Activated T-cell treated with anti-CD3 and anti-CD28 coated beads for 24 hours (primary cell): ENCODE data around the gene SMIM14.
"Not testable (repeated sequence)": the region's sequence is repeated elsewhere in the genome, so short reads cannot be mapped to it uniquely, and the experiment has no call there.

Source experiments
- DNase-seq: peaks from one replicate; pipeline ENCODE4 v3.0.0-alpha.2; 2020; ENCODE audit warnings: low read depth

The SMIM14 gene

GRCh38 chr4:39638354-39639239 lies at the start of gene SMIM14:
SMIM14 (minus strand) TSS chr4:39638865; CDS start chr4:39605145, 33,720 bp downstream.
- peak; percentile 87 for DNase-seq

- DNase-seq, result no peak
Measured at GRCh38 chr4:39687014-39687413, 48.3 kb upstream of the SMIM14 start.

GRCh38 chr4:39685990-39686389 lies 47.3 kb upstream of the SMIM14 start:
- DNase-seq, result no peak

GRCh38 chr4:39682138-39682537 lies 43.5 kb upstream of the SMIM14 start:
- no peak for DNase-seq

DNA sequence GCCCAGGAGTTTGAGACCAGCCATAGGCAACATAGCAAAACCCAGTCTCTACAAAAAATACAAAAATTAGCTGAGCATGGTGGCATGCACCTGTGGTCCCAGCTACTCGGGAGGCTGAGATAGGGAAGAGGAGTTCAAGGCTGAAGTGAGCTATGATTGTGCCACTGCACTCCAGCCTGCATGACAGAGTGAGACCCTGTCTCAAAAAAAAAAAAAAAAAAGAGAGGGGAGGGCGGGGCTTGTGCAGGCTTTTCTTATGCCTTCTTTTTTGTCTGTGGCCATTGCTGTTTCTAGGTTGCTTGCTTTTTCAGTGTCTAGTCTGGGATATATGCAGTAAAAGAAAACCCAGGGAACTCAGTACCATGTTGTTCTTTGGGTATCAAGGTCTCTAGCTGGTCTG lies 42.3 kb upstream of the SMIM14 start:
- not testable (repeated sequence) for DNase-seq

- DNase-seq, result not testable (repeated sequence)
Measured at GRCh38 chr4:39675681-39676080, 37.0 kb upstream of the SMIM14 start.

DNA sequence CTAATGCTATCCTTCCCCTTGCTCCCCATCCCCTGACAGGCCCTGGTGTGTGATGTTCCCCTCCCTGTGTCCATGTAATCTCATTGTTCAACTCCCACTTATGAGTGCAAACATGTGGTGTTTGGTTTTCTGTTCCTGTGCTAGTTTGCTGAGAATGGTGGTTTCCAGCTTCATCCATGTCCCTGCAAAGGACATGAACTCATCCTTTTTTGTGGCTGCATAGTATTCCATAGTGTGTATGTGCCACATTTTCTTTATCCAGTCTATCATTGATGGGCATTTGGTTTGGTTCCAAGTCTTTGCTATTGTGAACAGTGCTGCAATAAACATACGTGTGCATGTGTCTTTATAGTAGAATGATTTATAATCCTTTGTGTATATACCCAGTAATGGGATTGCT lies 31.6 kb upstream of the SMIM14 start:
- not testable (repeated sequence) for DNase-seq

DNA sequence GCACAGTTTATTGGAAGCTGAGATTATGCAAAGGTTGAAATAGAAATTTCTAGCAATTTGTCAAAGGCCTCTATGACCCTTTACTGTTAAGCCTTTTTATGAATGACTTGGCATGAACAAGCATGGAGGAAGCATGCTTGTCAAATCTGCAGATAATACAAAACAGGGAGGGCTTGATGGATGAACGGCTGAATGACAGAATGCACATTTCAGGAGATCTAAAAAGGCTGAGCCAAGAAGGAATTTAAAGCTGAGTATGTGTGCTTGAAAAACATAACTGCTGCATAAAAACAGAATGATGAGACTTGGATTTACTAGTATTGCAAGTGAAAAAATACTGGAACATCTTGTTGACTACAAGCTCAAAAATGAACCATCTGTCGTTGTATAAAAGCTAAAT lies 30.2 kb upstream of the SMIM14 start:
- DNase-seq, result no peak

GRCh38 chr4:39667706-39668105 lies 29.0 kb upstream of the SMIM14 start:
- no peak for DNase-seq

DNA sequence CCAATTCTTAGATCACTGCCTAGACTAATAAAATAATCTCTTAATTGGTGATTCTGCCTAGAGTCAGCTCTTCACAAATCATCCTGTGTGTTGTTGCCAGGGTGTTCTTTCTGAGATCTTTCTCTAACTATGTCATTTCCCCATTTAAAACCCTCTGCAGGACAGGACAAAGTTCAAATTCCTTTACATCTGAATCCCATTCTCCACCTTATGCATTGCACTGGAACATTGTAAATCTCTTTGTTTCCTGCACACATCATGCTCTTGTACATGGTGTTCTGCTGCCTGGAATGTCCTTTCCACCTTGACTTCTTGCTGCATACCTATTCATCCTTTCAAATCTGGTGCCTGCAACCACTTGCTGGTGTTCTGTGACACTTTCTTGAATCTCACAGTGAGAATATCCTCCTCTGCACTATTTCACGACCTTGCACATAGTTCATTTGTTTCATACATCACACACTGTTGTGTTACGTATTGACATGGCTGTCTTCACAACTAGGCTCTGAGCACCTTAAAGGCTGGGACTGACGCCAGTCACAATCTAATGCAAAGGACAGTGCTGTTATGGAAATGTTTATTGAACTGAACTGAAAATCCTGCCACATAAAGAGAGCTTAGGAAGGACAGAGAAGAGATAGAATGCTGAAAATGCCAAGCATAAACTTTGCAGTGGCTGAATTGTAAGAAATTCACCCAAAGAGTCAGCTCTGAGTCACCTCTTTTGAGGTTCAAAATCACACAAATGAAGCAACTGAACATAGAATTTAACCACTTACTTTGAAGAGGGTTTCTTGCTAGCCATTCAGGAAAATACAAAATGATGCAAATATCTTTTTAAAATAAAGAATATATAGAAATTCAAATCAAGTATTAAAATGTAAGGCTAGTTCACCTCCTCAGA lies 26.4 kb upstream of the SMIM14 start:
- DNase-seq, result no peak

GRCh38 chr4:39662683-39663082 lies 24.0 kb upstream of the SMIM14 start:
- no peak for DNase-seq

GRCh38 chr4:39660757-39661156 lies 22.1 kb upstream of the SMIM14 start:
- DNase-seq, result no peak

- DNase-seq, result no peak
Measured at GRCh38 chr4:39660045-39660444, 21.4 kb upstream of the SMIM14 start.

DNA sequence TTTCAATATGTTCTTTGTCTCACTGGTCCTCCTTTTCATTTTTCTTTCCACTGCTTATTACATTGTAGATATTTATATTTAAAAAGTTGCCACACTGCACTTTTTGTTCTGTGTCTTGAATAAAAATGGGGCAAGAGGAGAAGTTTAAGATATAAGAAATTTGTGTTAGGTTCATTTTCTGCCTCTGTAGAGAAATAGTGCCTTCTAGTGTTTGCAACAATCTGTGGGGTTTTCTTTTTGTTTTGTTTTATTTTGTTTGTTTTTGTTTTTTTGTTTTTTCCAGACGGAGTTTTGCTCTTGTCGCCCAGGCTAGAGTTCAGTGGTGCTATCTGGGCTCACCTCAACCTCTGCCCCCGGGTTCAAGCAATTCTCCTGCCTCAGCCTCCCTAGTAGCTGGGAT lies 20.1 kb upstream of the SMIM14 start:
- no peak for DNase-seq

DNA sequence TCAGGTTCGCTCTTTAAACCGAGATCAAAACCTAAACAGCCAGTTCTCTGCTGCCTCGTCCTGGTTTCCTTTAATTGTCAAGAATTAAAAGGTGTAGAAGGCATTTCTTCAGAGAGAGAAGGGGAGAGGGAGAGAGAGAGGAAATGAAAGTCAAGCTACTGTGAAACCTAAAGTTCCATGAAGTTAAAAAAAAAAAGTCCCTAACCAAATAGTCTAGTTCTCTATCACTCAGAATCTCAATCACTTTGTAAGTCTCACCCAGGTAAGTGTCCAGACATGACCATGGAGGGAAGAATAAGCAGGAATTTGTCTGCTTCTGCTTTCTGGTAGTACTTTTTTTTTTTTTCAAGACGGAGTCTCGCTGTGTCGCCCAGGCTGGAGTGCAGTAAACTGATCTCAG lies 18.8 kb upstream of the SMIM14 start:
- DNase-seq, result no peak

DNA sequence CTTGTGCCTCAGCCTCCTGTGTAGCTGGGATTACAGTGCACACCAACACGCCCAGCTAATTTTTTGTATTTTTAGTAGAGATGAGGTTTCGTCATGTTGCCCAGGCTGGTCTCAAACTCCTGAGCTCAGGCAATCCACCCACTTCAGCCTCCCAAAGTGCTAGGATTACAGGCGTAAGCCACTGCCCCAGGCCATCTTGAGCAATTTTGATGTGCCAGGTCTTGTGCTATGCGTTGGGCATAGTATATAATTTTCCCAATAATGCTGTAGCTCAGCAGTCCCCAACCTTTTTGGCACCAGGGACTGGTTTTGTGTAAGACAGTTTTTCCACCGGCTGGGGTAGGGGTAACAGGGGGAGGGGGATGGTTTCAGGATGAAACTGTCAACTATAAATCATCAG lies 18.0 kb upstream of the SMIM14 start:
- not testable (repeated sequence) for DNase-seq

- DNase-seq, result no peak
Measured at GRCh38 chr4:39655876-39656275, 17.2 kb upstream of the SMIM14 start.

DNA sequence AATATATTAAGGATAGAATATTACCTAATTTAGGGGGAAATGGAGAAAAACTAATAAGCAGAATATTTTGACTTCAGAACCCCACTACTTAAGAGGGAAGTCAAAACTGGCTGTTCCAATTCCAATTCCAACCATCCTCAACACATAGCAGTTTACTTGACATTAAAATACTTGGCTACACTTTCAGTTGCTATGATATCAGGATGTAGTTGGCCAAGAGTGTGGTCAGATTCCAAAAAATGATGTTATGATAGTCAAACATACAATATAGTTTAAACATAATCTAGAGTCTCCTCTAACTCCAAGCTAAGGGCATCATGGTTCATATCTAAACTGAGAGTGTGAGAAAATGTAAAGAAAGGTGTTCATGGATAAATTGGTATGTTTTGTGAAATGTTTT lies 16.5 kb upstream of the SMIM14 start:
- no peak for DNase-seq

DNA sequence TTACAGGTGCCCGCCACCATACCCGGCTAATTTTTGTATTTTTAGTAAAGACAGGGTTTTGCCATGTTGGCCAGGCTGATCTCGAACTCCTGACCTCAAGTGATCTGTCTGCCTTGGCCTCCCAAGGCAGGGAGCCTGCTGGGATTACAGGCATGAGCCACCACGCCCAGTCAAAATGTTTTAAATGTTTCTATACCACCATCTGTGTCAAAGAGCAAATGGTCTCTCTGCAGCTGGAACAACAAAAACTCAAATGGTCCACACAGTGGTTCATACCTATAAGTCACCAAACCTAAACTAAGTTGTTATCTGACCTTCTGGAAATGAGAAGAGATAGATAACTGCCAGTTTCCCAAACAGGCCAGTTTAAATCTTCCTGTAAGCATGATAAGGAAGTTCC lies 12.9 kb upstream of the SMIM14 start:
- DNase-seq, result not testable (repeated sequence)

DNA sequence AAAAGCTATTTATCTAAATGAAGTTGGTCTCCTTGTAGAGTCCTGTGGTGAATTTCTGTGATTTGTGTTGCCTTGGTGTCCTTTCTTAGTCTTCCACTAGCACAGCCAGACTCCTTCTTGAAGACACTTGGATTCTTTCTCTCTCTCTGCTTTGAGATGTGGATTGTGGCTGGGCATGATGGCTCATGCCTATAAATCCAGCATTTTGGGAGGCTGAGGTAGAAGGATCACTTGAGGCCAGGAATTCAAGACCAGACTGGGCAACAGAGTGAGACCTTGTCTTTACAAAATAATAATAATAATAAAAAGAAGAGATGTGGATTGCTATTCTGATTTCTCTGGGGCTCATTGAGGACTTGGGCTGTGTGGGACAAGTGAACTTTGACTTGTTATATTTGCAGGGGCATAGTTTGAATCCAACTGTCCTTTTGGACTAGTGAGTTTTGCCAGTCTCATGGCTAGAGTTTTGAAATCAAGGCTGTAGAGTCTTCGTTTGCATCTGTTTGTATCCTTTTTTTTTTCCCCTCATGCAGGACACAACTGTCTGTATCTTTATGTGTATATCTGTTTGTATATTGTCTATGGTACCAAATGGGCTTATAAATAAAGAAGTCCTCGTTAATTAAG lies 11.1 kb upstream of the SMIM14 start:
- no peak for DNase-seq

DNA sequence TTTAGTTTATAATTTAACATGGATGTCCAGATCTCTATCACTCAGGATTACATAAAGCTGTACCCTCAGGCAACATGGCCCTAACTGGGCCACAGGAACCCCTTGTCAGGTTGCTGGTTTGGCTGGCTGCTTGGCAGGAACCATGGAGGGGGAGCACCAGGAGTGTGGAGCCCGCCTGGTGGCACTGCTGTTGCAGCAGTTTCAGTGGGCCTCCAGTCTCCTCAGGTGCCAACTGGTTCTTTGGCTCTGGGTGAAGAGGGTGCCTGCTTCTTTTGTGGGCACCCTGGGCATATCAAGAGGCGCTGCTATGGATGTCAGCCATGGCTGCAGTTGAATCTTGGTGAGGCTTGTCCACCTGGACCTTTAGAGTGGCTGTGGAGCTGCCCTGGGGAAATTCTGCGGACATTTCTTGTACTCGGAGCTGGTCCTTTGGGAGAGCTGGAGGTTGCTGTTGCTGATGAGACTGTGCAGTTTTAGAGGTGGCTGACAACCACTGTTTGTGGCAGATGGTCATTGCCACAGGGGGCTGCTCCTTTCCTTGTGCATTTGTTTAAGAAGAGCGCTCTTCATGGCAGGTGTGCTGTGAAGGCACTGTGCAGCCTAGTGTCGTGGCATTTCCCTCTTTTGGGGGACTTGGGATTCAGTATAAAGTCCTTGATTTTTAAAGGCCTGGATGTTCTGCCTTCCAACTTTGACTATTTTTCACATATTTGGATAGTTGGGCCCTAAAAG lies 10.3 kb upstream of the SMIM14 start:
- DNase-seq, result no peak

DNA sequence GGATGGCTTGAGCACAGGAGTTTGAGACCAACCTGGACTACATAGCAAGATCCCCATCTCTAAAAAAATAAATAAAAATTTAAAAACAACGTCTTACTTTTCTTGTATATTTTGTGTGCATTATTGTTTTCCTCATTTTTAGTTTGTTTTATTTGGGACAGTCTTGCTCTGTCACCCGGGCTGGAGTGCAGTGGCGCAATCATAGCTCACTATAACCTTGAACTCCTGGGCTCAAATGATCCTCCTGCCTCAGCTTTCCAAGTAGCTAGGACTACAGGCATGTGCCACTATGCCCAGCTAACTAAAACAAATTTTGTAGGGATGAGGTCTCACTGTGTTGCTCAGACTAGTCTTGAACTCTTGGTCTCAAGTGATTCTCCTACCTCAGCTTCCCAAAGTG lies 9.5 kb upstream of the SMIM14 start:
- DNase-seq, result no peak
